ENCODE measurements around the gene NDFIP1.

NDFIP1 gene

GRCh38 chr5:142159354-142159753 is 50.8 kb downstream of the NDFIP1 start:
- H3K4me3 ChIP-seq (ENCODE audit: low read depth, low read length) = no peak overlapping the region
- no peak for DNase-seq (ENCODE audit: low read depth, low spot score)
- no peak for TF ChIP-seq CTCF (IDR thresholded peaks at IDR 0.05; ENCODE audit: low read depth, low read length)
- in situ Hi-C loops (cut with HindIII; ENCODE audit: low sequenced_read_pairs) = loop anchor here (25.0 kb wide), 1 partner anchor 378 kb away; no protein-coding TSS in a partner anchor

GRCh38 chr5:142164315-142164714 is 55.7 kb downstream of the NDFIP1 start:
- no peak for TF ChIP-seq CTCF (IDR thresholded peaks at IDR 0.05; ENCODE audit: low read depth, low read length)
- in situ Hi-C loops (cut with HindIII; ENCODE audit: low sequenced_read_pairs) = loop anchor here (25.0 kb wide), 1 partner anchor 373 kb away; no protein-coding TSS in a partner anchor
- no peak for DNase-seq (ENCODE audit: low read depth, low spot score)
- no peak overlapping the region for H3K4me3 ChIP-seq (ENCODE audit: low read depth, low read length)

GRCh38 chr5:142166754-142167153 is 58.2 kb downstream of the NDFIP1 start:
- in situ Hi-C loops (cut with HindIII; ENCODE audit: low sequenced_read_pairs) = loop anchor here (25.0 kb wide), 1 partner anchor 371 kb away; no protein-coding TSS in a partner anchor
- TF ChIP-seq CTCF (IDR thresholded peaks at IDR 0.05; ENCODE audit: low read depth, low read length) = no peak
- H3K4me3 ChIP-seq (ENCODE audit: low read depth, low read length) = no peak overlapping the region
- DNase-seq (ENCODE audit: low read depth, low spot score) = no peak

- peak; percentile 18 for TF ChIP-seq CTCF (IDR thresholded peaks at IDR 0.05; ENCODE audit: low read depth, low read length)
- in situ Hi-C loops (cut with HindIII; ENCODE audit: low sequenced_read_pairs) = loop anchor here (25.0 kb wide), 1 partner anchor 370 kb away; no protein-coding TSS in a partner anchor
- DNase-seq (ENCODE audit: low read depth, low spot score) = no peak
These were observed 58.9 kb downstream of the NDFIP1 start for GRCh38 chr5:142167458-142167857.

GRCh38 chr5:142168365-142168764 is 59.8 kb downstream of the NDFIP1 start:
- in situ Hi-C loops (cut with HindIII; ENCODE audit: low sequenced_read_pairs) = loop anchor here (25.0 kb wide), 1 partner anchor 369 kb away; no protein-coding TSS in a partner anchor
- H3K4me3 ChIP-seq (ENCODE audit: low read depth, low read length) = no peak overlapping the region
- no peak for DNase-seq (ENCODE audit: low read depth, low spot score)
- no peak for TF ChIP-seq CTCF (IDR thresholded peaks at IDR 0.05; ENCODE audit: low read depth, low read length)

More at GRCh38 chr5:142167458-142167857, 58.9 kb downstream of the NDFIP1 start:
- H3K4me3 ChIP-seq (ENCODE audit: low read depth, low read length) = no peak overlapping the region

- no peak overlapping the region for H3K4me3 ChIP-seq (ENCODE audit: low read depth, low read length)
- no peak for TF ChIP-seq CTCF (IDR thresholded peaks at IDR 0.05; ENCODE audit: low read depth, low read length)
- in situ Hi-C loops (cut with HindIII; ENCODE audit: low sequenced_read_pairs) = loop anchor here (25.0 kb wide), 1 partner anchor 367 kb away; no protein-coding TSS in a partner anchor
- no peak for DNase-seq (ENCODE audit: low read depth, low spot score)
These were observed 61.8 kb downstream of the NDFIP1 start for GRCh38 chr5:142170254-142170953.

All from astrocyte of the spinal cord (primary cell).